Activated naive CD4-positive, alpha-beta T cell treated with Interleukin-2 at 50 U/mL for 16 hours (primary cell): ENCODE results near the gene TNFAIP1.
"Not testable (repeated sequence)": the region's sequence is repeated elsewhere in the genome, so short reads cannot be mapped to it uniquely, and the experiment has no call there.

Experiments
- DNase-seq: peaks from one replicate; pipeline ENCODE4 v3.0.0-alpha.2; 2020

TNFAIP1 gene

GRCh38 chr17:28325211-28325610 is 10.3 kb upstream of the TNFAIP1 start:
- no peak for DNase-seq

GRCh38 chr17:28326114-28326513 is 9.4 kb upstream of the TNFAIP1 start:
- DNase-seq, result no peak

GRCh38 chr17:28327031-28327607 is 8.4 kb upstream of the TNFAIP1 start:
- peak; percentile 21 for DNase-seq

GRCh38 chr17:28327709-28328108 is 7.9 kb upstream of the TNFAIP1 start:
- DNase-seq, result no peak

GRCh38 chr17:28328325-28328724 is 7.2 kb upstream of the TNFAIP1 start:
- DNase-seq, result no peak

GRCh38 chr17:28330671-28331070 is 4.9 kb upstream of the TNFAIP1 start:
- DNase-seq, result no peak

- no peak for DNase-seq
Observed at GRCh38 chr17:28331891-28332420, 3.6 kb upstream of the TNFAIP1 start.

- no peak for DNase-seq
Observed at GRCh38 chr17:28333083-28333746, 2.3 kb upstream of the TNFAIP1 start.

GRCh38 chr17:28334171-28334570 is 1.4 kb upstream of the TNFAIP1 start:
- DNase-seq, result no peak

- no peak for DNase-seq
Observed at GRCh38 chr17:28334666-28335200, 828 bp upstream of the TNFAIP1 start.

GRCh38 chr17:28335959-28336871 is 654 bp downstream of the TNFAIP1 start:
- DNase-seq, result peak; percentile 31

- DNase-seq, result no peak
Observed at GRCh38 chr17:28338056-28338768, 2.7 kb downstream of the TNFAIP1 start.

GRCh38 chr17:28338769-28339212 is 3.2 kb downstream of the TNFAIP1 start:
- not testable (repeated sequence) for DNase-seq

- DNase-seq, result no peak
Observed at GRCh38 chr17:28339431-28339830, 3.9 kb downstream of the TNFAIP1 start.

- no peak for DNase-seq
Observed at GRCh38 chr17:28340374-28340773, 4.8 kb downstream of the TNFAIP1 start.

- DNase-seq, result no peak
Observed at GRCh38 chr17:28341516-28341915, 6.0 kb downstream of the TNFAIP1 start.

- DNase-seq, result no peak
Observed at GRCh38 chr17:28342313-28342712, 6.8 kb downstream of the TNFAIP1 start.

- no peak for DNase-seq
Observed at GRCh38 chr17:28343491-28343932, 8.0 kb downstream of the TNFAIP1 start.

- no peak for DNase-seq
Observed at GRCh38 chr17:28344011-28344410, 8.4 kb downstream of the TNFAIP1 start.

- no peak for DNase-seq
Observed at GRCh38 chr17:28344435-28344901, 8.9 kb downstream of the TNFAIP1 start.

- DNase-seq, result no peak
Observed at GRCh38 chr17:28345419-28346198, 10.0 kb downstream of the TNFAIP1 start.
